Panc1 (cell line): Measurements from ENCODE around the gene PRPF38B. TPM values are rescaled to one million over a fixed set of nuclear protein-coding genes. Genes with fewer than 3 reads are reported as not detected.

Experiments used
- ATAC-seq: fragments of 200-7000 bp; cut with Tn5 transposase; 2 replicates; pipeline ENCODE4 v1.9.1; 2020; ENCODE audit warnings: mild to moderate bottlenecking, moderate library complexity
- BruUV-seq: library from RNA; stranded (reverse); fragments of 400-500 nt; replicated peaks from 2 replicates; lab custom pipeline; 2021; lab: Mats Ljungman, UMichigan
- CTCF ChIA-PET: fragments of 300-600 bp; sonication (Branson Sonifier 250); formaldehyde crosslinking; loops from one replicate; lab custom pipeline; 2022; ENCODE audit warnings: antibody characterized with exemption; lab: Charles Lee
- POLR2A ChIA-PET: fragments of 300-600 bp; sonication (Branson Sonifier 250); formaldehyde crosslinking; loops from one replicate; lab custom pipeline; 2022; ENCODE audit warnings: antibody characterized with exemption; lab: Charles Lee
- DNase-seq: peaks from one replicate; pipeline ENCODE4 v3.0.0-alpha.2; 2010; ENCODE audit warnings: low read depth, low spot score
- H3K27ac ChIP-seq: 2 replicates; pipeline ENCODE4 v1.5.1; 2011; ENCODE audit warnings: mild to moderate bottlenecking, low read length, inconsistent platforms
- H3K27me3 ChIP-seq: fragments of 200-500 bp; sonication (Bioruptor generic); 2 replicates; pipeline ENCODE4 v1.6.0; 2014; ENCODE audit warnings: low read length, inconsistent platforms; ENCODE audit not compliant: control insufficient read depth, insufficient read depth
- H3K36me3 ChIP-seq: fragments of 200-500 bp; sonication (Bioruptor generic); 2 replicates; pipeline ENCODE4 v1.5.1; 2014; ENCODE audit warnings: inconsistent platforms, mild to moderate bottlenecking, low read length, moderate library complexity; ENCODE audit not compliant: control insufficient read depth, insufficient read depth
- H3K4me1 ChIP-seq: 2 replicates; pipeline ENCODE4 v1.5.1; 2011; ENCODE audit warnings: inconsistent platforms, mild to moderate bottlenecking, low read length, moderate library complexity; ENCODE audit not compliant: control insufficient read depth, insufficient read depth
- H3K4me3 ChIP-seq, 2 experiments: 2 replicates each; pipeline ENCODE4 v1.5.1; 2011 to 2012; ENCODE audit warnings: low read depth in 2 of 2, low read length in 2 of 2, mild to moderate bottlenecking in 2 of 2, inconsistent platforms in 1 of 2, moderate library complexity in 1 of 2
- H3K9me3 ChIP-seq: fragments of 200-500 bp; sonication (Bioruptor generic); 2 replicates; pipeline ENCODE4 v1.5.1; 2014; ENCODE audit warnings: low read depth, mild to moderate bottlenecking, inconsistent platforms, low read length, moderate library complexity; ENCODE audit not compliant: control insufficient read depth, insufficient read depth
- CTCF ChIP-seq: fragments of 450-650 bp; IDR thresholded peaks from 2 replicates; pipeline ENCODE4 v1.5.1; 2017; ENCODE audit warnings: mild to moderate bottlenecking
- POLR2AphosphoS5 ChIP-seq: IDR thresholded peaks from 2 replicates; pipeline ENCODE4 v1.6.1; 2012; ENCODE audit warnings: mild to moderate bottlenecking, low read depth, low read length, moderate library complexity
- REST ChIP-seq, 2 experiments: IDR thresholded peaks; 2 replicates each; pipeline ENCODE4 v1.6.1; 2011 to 2012; ENCODE audit warnings: low read depth in 2 of 2, control low read depth in 1 of 2, low read length in 1 of 2, mild to moderate bottlenecking in 1 of 2, moderate library complexity in 1 of 2; ENCODE audit not compliant: insufficient read depth in 1 of 2
- SIN3A ChIP-seq: IDR thresholded peaks from 2 replicates; pipeline ENCODE4 v1.6.1; 2012; ENCODE audit warnings: low read depth, mild to moderate bottlenecking, low read length, moderate library complexity, borderline replicate concordance; ENCODE audit not compliant: insufficient read depth
- TCF7L2 ChIP-seq: IDR thresholded peaks from 2 replicates; pipeline ENCODE4 v1.6.1; 2011; ENCODE audit warnings: mild to moderate bottlenecking, low read depth, low read length, inconsistent platforms
- in situ Hi-C: cut with HindIII; loops from 2 replicates; pipeline ENCODE4 v1.10.0; 2016; ENCODE audit warnings: low sequenced_read_pairs, low pct_unique_long_range_greater_than_20kb
- intact Hi-C: fragments of 100-400 bp; cut with micrococcal nuclease; formaldehyde crosslinking; loops from one replicate; pipeline ENCODE4 v1.10.0; 2022; ENCODE audit not compliant: unreplicated experiment
- total RNA-seq: library from RNA; stranded (reverse); gene quantifications from one replicate; pipeline ENCODE4 v1.2.1, GENCODE V29; 2021; ENCODE audit not compliant: unreplicated experiment

The PRPF38B gene
- total RNA-seq, 1 experiment from 2014 or later, result 31.7 TPM

GRCh38 chr1:108729481-108729880, 37.4 kb downstream of the PRPF38B start:
- TF ChIP-seq CTCF (no peak), REST (IDR thresholded peaks at IDR 0.05; ENCODE audit: insufficient read depth in 1 of 2, low read depth in 2 of 2, low read length in 1 of 2) (no peak), TCF7L2 (no peak), SIN3A (no peak), POLR2AphosphoS5 (no peak)
- POLR2A ChIA-PET, result no interaction called here
- CTCF ChIA-PET, result no interaction called here
- no peak for DNase-seq
- Histone ChIP-seq H3K27ac (no peak overlapping the region), H3K36me3 (no peaks in the 10 kb centered on the region), H3K4me3 (no peak overlapping the region), H3K4me1 (no peaks in the 10 kb centered on the region), H3K27me3 (no peaks in the 10 kb centered on the region), H3K9me3 (no peaks in the 10 kb centered on the region)
- BruUV-seq, result no TSS peak
- ATAC-seq, result no peak
- in situ Hi-C loops, result no loop called here
- intact Hi-C loops, result no loop called here

GRCh38 chr1:108732398-108732797, 40.3 kb downstream of the PRPF38B start:
- ATAC-seq, result no peak
- no peak for DNase-seq
- no peaks in the 10 kb centered on the region for H3K9me3 ChIP-seq
- no peak overlapping the region for H3K4me3 ChIP-seq
- no peaks in the 10 kb centered on the region for H3K4me1 ChIP-seq
- no peak for TF ChIP-seq SIN3A
- TF ChIP-seq CTCF, result no peak
- no peaks in the 10 kb centered on the region for H3K27me3 ChIP-seq
- CTCF ChIA-PET, result no interaction called here
- in situ Hi-C loops, result no loop called here
- intact Hi-C loops, result no loop called here
- BruUV-seq, result no TSS peak
- no peaks in the 10 kb centered on the region for H3K36me3 ChIP-seq
- no peak overlapping the region for H3K27ac ChIP-seq
- POLR2A ChIA-PET, result no interaction called here
